AG09309 (cell line): ENCODE data around the gene MYOCD.
A peak's percentile ranks its signal among the peaks of the same experiment; 100 is the strongest.

ENCODE experiments used
- DNase-seq: peaks from one replicate; pipeline ENCODE4 v3.0.0-alpha.2; 2010; ENCODE audit warnings: low read depth
- H3K4me3 ChIP-seq: 2 replicates; pipeline ENCODE4 v1.5.1; 2011; ENCODE audit warnings: mild to moderate bottlenecking, low read depth, low read length, moderate library complexity; ENCODE audit not compliant: control insufficient read depth
- TF ChIP-seq, protein P1 (sequence below): IDR thresholded peaks from 2 replicates; pipeline ENCODE4 v1.5.1; 2011; ENCODE audit warnings: mild to moderate bottlenecking, low read depth, low read length, inconsistent platforms; ENCODE audit not compliant: insufficient read depth, control insufficient read depth; ENCODE audit errors: missing control alignments

The MYOCD gene

DNA sequence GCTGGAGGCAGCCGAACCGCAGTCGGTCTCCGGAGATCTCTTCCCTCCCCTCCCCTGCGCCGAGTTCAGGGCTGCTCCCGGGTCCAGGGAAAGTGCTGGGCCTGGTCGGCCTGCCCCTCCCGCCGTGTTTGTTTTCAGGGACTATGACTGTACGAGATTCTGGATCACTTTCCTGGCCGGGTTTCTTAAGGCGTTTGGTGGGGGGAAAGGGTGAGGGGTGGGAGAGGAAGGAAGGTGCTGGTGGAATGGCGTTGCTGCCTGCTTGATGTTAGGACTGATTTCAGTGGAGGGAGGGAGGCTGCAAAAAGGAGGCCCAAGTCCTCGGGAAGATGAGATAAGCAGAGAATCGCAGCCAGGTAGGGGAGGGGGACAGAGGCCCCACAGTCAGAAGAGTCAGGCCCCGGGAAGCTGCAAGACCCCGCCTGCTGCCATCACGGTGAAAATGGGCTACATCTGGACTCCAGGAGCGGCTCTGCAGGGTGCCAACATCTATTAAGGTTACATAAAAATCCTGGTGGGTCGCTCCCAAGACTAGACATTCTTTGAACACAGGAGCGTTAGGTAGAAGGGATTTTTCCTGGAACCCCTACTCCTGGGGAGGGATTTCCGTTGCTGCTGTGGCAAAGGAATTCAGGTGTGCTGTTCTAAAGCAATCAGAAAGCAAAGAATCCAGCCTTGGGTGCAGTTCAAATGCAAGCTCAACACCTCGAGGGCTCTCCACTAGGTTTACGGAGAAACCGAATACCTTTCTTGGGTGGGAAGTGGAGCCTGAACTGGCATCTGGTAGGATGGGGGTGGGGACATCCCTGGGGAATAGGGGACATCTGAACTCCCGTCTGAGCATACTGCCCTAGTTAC is 124.8 kb downstream of the MYOCD start:
- TF ChIP-seq, protein P1, sequence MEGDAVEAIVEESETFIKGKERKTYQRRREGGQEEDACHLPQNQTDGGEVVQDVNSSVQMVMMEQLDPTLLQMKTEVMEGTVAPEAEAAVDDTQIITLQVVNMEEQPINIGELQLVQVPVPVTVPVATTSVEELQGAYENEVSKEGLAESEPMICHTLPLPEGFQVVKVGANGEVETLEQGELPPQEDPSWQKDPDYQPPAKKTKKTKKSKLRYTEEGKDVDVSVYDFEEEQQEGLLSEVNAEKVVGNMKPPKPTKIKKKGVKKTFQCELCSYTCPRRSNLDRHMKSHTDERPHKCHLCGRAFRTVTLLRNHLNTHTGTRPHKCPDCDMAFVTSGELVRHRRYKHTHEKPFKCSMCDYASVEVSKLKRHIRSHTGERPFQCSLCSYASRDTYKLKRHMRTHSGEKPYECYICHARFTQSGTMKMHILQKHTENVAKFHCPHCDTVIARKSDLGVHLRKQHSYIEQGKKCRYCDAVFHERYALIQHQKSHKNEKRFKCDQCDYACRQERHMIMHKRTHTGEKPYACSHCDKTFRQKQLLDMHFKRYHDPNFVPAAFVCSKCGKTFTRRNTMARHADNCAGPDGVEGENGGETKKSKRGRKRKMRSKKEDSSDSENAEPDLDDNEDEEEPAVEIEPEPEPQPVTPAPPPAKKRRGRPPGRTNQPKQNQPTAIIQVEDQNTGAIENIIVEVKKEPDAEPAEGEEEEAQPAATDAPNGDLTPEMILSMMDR: no peak
- H3K4me3 ChIP-seq: peak overlapping the region; percentile 42
- DNase-seq: no peak

DNA sequence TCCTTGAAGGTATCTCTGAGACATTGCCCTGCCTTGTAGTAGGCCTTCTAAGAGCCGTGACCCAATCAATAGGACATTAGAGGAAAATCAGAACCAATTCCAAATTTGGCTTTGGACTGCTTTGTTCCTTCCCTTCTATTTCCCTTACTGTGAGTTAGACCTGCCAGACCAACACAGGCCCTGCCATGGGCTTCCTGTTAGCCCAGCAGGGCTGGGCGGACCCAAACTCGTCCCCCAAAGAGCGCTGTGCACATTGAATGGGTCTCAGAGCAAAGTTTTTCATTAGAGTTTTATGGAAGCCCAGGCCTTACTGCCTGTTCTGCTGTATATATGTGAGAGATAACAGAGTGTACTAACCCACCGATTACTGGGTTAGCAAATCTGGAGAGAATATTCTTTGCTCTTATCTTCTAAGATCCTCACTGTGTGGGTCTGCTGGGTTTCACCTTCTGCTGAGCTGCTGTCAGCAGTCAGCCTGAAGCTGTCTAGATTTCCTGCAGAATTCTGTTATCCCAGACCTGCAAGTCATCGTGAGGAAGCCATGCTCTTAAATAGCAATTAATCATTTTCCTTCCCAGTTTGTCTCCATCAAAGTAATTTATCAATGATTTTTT is 129.3 kb downstream of the MYOCD start:
- H3K4me3 ChIP-seq: no peak overlapping the region
- TF ChIP-seq, protein P1: no peak
- no peak for DNase-seq

DNA sequence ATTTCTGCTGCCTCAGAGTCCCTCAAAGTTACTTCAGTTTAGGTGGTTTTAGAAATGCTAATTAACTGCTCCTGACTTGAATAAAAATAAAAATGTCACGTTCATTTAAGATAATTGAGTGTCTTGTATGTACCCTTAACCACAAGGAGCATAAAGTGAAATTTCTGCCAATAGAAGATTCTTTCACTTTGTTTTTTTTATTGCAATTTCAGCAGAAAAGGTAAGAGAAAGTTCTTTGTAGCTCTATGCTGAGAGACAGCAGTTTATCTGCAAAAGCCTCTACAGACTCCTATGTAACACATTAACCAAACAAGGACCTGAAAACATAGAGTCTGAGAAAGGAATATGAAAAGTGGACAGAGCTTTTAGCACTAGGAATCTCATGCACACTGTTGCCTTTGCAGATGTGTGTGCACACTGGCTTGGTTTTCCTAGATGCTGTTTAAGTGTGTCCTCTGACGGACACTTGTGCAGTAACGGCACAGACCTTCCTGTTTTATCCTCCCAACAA is 135.2 kb downstream of the MYOCD start:
- no peak overlapping the region for H3K4me3 ChIP-seq
- TF ChIP-seq, protein P1: no peak
- no peak for DNase-seq

DNA sequence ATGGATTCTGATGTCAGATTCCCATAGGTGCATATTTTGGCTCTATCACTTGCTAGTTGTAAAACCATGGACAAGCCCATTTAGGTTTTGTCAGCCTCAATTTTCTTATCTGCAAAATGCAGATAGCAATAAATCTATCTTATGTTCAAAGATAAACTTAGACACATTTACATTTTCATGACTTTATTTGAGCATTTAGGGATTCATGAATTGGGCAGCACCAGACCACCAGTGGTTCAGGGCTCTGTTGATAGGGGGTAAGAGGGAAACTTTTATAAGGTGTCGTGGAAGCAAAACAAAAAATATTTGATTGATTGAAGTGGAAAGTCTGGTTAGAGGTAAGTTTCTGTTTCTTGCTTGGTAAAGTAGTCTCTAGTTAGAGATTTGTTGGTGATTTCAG is 140.9 kb downstream of the MYOCD start:
- TF ChIP-seq, protein P1: no peak
- DNase-seq: no peak

DNA sequence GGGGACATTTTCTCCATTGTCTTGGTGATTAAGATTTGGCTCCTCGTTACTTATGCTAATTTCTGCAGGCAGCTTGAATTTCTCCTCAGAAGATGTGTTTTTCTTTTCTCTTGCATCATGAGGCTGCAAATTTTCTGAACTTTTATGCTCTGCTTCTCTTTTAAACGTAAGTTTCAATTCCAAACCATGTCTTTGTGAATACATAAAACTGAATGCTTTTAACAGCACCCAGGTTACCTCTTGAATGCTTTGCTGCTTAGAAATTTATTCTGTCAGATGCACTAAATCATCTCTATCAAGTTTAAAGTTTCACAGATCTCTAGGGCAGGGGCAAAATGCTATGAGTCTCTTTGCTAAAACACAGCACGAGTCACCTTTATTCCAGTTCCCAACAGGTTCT is 143.0 kb downstream of the MYOCD start:
- DNase-seq: no peak
- TF ChIP-seq, protein P1: no peak
- H3K4me3 ChIP-seq: no peak overlapping the region

More for the DNA sequence above, 140.9 kb downstream of the MYOCD start:
- H3K4me3 ChIP-seq: no peak overlapping the region

DNA sequence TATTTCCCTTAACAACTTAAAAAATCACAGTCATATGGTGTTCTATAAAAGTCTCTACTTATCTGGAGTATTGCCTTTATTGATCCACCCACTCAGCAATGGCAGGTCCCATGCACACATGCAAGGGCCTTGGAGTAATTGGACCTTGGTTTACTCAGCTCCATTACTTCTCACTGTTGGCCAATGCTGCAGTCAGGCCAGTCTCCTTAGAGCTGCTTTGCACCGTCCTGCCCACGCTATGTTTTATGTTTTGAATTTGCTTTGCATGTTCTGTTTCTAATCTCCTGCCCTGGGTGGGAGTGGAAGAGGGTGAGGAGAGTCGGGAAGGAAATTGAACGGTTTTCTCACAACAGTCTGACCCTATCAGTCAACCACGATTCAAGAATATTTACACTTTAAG is 147.2 kb downstream of the MYOCD start:
- TF ChIP-seq, protein P1: no peak
- no peak overlapping the region for H3K4me3 ChIP-seq
- no peak for DNase-seq
